GM23248 (cell line): ENCODE measurements around the gene POLR1E.

Experiments
- EZH2 ChIP-seq: fragments of 200-600 bp; sonication (generic); IDR thresholded peaks from 2 replicates; pipeline ENCODE4 v1.6.1; 2018; ENCODE audit warnings: antibody characterized with exemption, mild to moderate bottlenecking; ENCODE audit not compliant: insufficient read depth, poor library complexity, severe bottlenecking
- EZH2phosphoT487 ChIP-seq: fragments of 200-600 bp; sonication (generic); IDR thresholded peaks from 2 replicates; pipeline ENCODE4 v1.6.1; 2018; ENCODE audit warnings: antibody characterized with exemption, moderate library complexity, mild to moderate bottlenecking, low read depth; ENCODE audit not compliant: insufficient read depth

GRCh38 chr9:37531699-37532098, 46.0 kb downstream of the POLR1E start:
- no peak for TF ChIP-seq EZH2
- TF ChIP-seq EZH2phosphoT487: no peak
